ENCODE data around the gene TLE3.
"Not testable (repeated sequence)": the region's sequence is repeated elsewhere in the genome, so short reads cannot be mapped to it uniquely, and the experiment has no call there.

TLE3 gene

DNA sequence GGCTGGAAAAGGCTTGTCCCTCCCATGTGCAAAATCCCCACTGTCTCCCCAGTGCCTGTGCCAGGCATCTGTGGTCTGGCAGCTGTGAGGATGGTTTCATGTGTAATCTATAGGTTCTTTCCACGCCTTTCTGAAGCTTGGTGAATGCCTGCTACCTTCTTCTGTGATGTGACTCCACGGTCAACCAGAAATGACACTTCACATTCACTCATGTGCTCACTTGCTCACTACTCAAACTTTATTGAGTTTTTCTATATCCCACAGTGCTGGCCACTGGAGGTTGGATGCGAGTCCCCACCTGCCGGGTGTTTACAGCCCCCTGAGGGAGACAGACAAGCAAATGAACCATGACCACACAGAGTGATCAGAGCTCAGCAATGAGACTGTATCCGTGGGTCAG lies 27.9 kb upstream of the TLE3 start:
- no peak for DNase-seq

DNA sequence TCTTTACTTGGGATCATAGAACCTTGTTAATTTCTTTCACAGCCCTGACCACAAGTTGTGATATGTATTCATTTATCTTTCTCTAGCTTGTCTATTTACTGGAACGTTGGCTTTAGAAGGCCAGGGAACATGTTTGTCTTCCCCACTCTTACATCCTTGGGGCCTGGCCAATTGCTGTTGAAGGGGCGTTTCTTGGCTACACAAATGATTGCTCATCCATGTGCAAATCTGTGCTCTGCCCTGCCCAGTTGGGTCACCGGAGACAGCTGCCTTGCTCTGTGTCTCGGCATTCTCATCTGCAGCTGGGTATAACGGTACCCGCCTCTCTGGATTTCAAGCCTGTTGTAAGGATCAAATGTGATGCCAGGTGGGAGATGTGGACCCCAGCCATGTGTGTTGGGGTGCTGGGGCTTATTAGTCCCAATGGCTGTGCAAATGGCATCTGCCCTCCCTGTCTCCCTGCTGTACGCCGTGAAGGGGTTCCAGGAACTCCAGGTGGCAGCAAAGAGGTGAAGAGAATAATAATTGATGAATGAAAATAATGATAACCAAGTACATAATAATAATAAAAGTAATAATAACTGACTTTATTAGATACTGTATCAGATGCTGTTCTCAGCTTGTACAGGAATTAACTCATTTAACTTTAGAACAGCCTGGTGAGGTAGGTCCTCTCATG lies 24.0 kb upstream of the TLE3 start:
- DNase-seq = no peak

DNA sequence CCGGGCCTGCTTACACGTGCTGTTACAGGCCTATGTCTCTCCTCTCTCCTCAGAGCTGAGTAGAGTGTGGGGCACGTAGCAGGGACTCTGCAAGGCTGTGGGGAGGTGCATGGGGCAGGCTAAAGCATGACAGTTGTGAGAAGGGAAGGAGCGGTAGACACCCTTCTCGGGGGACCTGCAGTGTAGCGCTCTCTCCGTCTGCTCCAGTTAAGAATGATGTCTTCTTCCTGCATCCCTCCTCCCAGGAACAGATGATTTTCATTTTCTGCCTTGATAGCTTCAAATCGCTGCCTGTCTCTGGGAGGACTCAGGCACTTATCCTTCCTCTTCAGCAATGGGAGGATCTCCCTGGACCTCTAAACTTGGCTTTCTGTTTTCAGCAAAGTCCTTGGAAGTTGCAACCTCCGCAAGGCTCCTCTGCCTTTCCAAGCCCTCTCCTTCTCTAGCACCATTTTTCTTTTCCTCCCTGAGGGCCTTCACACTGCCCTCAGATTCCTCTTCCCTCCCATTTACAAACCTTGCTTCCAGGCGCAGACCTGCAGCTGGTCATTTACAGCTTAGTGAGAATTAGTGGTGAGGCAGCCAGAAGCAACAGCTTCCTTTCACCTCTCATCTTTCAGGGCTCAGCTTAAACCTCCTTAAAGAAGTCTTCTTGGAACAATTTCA lies 23.4 kb upstream of the TLE3 start:
- DNase-seq = no peak

DNA sequence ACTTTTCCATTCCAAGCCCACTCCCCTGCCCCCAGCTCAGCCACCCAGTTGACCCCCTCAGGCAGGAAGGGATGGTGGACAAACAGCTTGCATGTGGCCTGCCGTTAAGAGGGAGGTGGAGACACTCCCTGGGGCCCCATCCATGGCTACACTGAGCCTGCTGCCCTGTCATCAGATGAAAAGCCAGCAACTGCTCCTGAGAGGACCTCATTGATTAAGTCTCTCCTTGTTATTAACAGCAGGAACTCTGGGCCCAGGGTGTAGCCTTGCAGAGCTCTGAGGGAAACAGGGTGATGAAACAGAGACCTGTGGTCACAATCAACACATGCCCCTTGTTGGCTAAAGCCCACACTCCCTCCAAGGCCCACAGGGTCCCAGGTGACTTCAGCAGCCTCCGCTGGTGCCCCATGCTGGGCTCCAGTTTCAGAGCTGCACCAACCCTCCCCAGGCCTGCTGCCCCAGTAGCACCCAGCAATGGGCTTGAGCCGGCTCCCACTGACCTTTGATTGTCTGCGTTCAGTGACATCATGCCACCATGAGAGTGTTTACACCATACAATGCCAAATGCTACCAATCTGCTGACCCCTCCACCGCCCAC lies 22.3 kb upstream of the TLE3 start:
- DNase-seq = no peak

DNA sequence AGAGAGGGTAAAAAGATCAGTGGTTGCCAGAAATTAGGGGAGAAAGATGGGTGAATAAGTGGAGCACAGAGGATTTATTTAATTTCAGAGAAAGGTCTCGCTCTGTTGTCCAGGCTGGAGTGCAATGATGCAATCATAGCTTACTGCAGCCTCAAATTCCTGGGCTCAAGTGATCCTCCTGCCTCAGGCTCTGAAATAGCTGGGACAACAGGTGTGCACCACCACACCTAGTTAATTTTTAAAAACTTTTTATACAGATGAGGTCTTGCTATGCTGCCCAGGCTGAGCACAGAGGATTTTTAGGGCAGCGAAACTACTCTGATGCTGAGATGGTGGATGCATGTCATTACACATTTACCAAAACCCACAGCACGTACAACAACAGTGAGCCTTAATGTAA lies 20.9 kb upstream of the TLE3 start:
- DNase-seq = no peak

DNA sequence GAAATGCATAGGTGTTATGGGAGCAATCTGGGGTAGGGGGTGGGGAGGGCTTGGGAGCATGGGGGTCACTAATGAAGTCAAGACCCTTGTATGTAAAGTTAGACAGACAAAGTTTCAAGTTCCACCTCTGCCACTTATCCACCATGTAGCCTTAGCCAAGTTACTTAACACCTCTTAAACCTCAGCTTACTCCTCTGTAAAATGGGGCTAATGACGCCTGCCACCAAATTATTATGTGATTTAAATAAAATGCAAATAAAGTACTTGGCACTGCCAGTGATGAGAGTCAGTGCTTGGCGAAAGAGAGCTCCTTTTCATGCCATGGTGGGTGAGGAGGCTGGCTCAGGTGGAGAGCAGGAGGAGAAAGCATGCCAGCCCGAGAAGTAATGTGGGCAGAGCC lies 18.6 kb upstream of the TLE3 start:
- DNase-seq = no peak

DNA sequence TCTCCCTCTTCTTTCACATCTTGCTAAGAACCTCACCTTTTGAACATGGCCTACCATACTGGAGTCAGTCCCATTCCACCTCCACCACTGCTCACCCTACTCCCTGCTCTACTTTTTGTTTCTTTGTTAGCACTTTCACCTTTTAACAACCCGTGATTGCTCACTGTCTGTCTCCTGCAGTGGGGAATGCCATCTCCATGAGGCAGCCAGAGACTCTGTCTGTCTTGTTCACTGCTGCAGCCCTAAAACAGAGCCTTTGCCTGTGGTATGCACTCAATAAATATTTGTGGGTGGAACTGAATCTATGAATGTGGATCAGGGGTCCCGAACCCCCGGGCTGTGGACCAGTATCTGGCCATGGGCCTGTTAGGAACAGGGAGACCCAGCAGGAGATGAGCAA lies 16.5 kb upstream of the TLE3 start:
- no peak for DNase-seq

DNA sequence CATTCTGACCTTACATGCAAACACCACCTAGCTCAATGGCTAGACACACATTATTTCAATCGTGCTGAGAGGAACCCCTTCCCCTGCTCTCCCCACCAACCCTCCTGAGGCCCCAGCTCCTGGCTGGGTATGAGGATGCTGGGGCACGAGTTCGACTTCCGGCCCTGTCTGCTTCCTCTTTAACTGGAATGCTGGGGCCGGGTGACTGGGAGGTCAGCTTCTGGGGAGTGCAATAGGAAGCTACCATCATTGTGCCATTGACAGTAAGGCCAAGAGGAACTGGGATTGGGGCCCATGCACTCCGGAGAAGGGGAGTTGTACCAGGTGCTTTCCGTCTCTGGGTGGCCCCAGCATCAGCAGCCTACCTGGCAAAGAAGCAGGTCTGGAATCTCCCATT lies 15.6 kb upstream of the TLE3 start:
- peak in 1 of 2 donors; percentile 67 for DNase-seq

DNA sequence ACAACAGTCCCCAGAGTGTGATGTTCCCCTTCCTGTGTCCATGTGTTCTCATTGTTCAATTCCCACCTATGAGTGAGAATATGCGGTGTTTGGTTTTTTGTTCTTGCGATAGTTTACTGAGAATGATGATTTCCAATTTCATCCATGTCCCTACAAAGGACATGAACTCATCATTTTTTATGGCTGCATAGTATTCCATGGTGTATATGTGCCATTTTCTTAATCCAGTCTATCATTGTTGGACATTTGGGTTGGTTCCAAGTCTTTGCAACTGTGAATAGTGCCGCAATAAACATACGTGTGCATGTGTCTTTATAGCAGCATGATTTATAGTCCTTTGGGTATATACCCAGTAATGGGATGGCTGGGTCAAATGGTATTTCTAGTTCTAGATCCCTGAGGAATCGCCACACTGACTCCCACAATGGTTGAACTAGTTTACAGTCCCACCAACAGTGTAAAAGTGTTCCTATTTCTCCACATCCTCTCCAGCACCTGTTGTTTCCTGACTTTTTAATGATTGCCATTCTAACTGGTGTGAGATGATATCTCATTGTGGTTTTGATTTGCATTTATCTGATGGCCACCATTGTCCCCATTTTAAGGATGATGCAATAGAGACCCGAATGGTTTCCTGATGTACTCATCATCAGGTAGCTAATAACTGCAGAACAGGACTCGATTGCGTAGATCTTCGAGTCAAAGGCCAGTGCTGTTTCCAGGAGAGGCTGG lies 15.0 kb upstream of the TLE3 start:
- not testable (repeated sequence) for DNase-seq

DNA sequence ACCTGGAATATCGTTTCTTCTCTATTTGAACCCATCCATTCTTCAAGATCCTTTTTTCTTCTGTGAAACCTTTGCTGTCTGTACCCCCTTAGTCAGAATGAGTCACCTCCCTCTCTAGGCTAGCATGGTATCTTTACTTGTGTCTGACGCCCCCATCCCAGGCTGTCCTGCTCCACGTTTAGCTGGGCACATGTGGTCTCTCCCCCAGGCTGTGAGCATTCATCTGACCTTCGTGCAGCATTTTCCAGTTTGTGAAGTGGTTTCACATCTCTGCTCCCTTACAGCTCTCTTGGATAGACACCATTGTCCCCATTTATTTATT lies 14.3 kb upstream of the TLE3 start:
- no peak for DNase-seq

DNA sequence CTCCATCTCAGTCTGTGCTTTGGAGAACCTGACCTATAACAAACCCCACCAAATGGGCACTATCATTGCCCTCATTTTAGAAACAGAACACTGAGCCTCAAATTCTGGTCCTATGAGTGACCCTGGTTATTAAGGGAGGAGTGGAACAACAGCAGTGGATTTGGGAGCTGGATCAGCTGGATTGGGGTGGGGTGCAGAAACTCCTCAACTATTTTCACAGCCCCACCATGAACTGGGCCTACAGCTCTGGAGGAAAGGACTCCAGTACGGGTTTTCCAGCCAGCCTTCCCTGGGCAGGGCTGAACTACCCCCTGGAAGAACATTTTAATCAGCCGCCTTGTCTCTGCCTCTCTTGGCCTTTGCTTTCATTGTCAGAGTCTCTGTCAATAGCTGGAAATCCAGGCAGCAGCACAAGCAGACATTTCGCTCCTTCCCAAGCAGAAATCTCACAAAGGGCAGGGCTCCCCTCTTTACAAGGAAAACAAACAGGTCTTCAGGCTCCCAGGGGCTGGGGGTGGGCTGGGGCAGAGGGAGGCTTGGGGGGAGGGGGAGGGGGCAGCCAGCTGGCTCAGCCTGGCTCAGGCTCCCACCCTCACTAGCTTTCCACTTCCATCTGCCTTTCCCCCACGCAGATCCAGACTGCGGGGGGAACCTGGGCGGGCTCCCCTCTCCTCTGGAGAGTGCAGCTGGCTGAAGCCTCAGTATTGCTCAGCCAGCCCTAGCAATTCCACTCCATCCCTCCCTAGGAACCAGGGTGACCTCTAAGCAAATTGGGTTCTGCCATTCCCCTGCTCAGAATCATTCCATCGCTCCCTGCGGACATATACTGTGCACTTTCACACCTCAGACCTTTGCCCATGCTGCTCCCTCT lies 13.7 kb upstream of the TLE3 start:
- DNase-seq = no peak

DNA sequence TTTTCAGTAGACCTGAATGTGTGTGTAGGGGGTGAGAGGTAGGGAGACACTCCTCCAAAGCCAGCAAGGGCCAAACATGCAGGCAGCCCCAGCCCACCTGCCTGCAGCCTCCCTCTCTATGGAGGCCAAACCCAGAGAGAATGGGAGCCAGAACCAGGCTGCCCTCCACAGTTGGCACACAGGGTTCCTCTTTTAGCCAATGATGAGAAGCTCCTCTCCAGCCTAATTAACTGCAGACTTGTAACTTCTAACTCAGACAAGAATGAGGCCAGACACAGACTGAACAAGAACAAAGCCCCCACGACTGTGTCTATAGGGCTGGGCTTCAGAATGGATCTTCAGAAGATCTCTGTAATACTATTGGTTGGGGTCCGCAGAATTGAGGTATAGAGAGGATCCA lies 12.3 kb upstream of the TLE3 start:
- no peak for DNase-seq

DNA sequence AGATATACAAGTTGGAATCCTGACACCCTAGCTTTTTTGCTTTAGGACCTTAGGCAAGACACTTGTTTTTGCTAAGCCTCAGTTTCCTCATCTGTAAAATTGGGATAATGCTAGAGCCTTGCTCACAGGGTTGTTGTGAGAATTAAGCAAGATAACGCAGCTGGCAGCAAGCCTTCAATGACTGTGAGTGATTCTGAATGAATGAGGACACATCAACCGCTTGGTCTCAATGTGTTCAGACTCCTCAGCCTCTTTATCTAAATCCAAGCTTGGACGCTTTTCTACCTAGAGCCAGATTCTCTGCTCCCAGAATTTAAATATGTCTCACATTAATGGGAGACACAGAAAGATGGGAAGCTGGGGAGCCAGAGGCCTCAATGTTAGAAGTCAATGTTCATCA lies 11.8 kb upstream of the TLE3 start:
- no peak for DNase-seq

DNA sequence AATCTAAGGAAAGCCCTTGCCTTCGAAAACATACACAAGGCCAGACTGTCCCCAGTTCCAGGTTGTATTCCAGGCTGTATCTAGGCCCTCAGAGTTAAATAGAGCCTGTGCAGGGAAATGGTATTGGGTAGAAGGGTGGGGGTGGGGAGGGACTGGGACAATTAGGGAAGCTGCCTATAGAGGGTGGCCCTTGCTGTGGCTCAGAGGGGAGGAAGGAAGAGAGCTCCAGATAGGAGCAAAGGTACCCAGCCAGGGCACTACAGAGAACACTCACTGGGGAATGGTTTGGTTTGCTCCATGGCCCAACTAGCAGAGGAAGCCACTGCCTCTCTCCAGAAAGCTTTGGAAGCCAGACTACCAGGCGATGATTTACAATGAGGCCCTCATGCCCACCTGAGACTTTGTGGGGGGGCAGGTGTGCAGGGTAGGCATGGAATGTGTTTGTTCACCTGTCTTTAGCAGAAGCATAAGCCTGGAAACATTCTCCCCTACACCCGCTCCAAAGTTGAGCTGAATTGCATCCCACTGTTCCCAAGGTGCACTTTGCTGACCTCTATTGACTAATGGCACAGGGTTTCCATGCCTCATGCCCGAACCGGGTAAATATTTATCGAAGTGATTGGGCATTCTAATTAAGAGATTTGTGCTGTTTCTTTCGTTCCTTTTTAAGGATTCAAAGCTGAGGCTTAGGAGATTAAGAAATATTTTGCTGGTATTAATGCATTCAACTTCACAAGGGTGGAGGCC lies 6.3 kb upstream of the TLE3 start:
- DNase-seq = no peak

DNA sequence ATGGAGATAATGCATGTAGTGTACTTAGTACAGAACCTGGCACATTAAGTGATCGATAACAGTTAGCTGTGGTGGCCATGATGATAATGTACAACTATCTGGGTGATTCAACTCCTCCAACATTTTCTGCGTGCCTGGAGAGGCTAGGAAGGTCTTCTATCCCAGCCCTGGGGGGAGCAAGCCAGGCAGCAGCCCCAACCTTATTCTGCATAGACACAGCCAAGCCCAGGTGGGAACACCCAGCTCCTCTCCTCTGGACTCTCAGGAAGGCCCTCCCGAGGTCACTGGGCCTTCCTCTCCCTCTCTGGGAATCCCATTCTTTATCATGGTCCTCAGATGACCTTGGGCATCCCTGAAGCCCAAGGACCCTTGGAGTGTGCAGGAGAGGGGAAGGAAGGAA lies 5.1 kb upstream of the TLE3 start:
- no peak for DNase-seq

DNA sequence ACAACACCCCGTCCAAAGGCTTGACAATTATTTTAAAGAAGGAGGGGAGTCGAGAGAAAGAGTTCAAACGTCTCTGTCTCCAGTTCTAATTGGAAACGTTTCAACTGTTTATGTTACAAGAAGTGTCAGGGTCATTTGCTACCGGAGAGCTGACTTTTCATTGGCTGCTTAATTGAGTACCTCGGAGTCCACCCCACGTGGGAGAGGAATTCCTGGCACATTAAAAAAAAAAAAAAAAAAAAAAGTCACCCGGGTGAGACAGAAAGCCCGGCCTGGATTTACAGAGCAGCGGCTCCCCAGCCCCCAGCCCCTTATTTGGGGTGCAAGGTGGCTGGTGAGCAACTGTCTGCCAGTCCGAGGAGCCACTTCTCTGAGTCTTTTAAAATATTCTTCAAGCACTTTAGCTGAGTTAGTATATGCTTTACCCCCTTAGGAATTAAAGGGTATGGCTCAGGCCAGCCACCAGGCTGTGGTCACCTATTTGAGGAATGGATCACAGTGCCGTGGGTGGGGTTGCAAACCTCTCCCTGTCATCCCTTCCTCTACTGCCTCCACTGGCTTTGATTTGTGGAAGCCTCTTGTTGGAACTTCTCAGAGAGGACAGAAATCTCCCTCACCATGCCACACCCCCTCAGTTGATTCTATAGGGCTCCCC lies 3.9 kb upstream of the TLE3 start:
- no peak for DNase-seq

DNA sequence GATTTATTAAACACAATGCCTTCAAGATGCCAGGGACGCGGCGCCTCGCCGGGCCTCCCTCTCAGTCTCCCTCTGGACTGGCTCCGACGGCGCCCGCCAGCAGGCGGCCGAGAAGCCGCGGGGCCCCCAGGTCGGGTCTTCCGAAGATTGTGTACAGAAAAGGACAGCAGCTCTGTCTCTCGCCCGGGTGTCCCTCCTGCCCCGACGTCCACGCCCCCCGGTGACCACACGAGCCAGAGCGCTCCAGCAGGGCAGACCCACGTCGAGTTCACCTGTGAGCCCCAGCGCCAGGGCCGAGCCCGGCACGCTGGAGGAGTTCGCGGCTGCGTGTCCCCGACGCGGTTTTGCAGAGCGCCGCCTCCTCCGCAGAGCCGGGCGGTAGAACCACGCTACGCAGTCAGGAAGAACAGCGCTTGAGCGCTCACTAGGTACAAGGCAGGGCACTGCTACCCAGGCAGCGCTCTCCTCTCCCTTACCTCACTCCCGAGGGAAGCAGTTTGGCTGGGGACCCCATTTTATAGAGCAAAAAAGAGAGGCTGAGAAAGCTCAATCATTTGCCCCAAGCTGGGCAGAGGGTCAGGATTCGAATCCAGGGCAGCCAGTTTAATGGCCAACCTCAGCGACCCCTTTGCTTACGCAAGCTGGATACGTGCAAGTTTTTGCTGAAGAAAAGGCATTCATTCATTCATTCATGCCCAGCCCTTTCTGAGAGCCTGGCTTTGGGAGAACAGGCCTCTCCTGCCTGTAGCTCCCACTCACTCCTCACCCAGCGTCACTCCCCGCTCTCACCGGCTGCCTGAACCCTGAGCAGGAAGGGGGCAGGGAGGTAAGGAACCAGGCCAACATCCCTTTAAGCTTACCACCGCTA lies 3.0 kb upstream of the TLE3 start:
- DNase-seq = peak; percentile 75 to 77

DNA sequence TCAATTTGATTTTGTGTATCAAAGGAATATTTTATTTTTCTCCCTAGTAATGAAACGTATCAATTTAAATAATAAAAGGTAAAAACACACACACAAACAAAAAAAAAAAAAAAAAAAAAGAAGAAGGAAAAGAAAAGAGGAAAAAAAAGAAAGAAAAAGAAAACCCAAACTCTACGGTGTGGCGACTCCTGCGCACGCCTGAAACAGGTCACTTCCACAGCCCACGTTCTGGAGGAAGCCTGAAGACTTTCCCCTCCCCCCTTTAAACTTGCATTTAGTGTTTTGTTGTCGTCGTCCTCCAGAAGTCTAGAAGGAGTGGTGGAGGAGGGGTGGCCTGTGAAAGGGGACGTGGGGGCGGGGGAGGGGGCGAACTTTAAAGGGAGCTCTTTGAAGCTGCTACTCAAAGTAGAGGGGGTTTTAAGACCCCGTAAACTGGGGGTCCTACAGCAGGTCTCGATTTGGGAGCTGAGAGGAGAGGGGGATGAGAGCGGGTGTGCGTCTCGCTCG lies 2.3 kb upstream of the TLE3 start:
- DNase-seq = no peak

DNA sequence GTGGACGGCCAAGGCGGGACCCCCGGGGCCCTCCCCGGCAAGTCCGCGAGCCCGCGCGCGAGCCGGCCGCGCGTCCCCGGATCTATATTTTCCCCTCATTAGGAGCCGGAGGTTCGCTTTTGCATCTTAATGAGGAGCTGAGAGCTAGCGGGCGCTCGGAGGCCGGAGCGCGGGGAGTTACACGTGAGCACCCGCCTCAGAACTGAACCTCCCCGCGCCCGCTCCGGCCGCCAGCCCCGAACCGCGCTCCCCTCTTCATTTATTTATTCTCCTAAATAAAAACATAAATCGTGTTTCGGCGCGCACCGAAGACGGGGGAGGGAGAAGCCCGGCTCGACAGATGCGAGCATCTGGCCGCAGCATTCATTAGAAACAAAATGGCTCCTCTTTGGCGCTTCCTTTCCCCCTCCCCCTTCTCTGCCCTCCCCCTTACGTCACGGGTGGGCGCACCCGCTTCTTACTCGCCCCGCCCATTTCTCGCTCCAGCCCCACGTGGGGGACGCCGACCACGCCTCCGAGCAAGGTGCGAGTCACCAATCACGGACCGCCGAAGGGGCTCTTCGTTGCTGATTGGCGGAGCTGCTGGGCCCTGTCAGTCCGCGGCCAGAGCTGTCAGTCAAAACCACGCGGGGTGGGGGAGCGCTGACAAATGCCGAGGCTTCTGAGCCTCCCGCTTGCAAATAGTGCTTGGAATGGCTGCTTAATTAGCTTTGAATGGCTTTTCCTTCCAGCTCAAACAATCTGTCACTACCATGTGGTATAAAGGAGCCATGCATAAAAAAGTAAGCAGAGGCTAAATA lies 1.6 kb upstream of the TLE3 start:
- DNase-seq = peak; percentile 99 to 100

Data from CD4-positive, alpha-beta T cell treated with Interleukin-1 beta for 1 hour (primary cell).